Measurements from ENCODE around the gene RRAGD. TPM values are rescaled to one million over a fixed set of nuclear protein-coding genes. Genes with fewer than 3 reads are reported as not detected.

The RRAGD gene
- total RNA-seq, 1 donor from 2014 or later: 44.0 TPM

GRCh38 chr6:89411145-89412070, 665 bp downstream of the RRAGD start:
- DNase-seq (peak; percentile 79), ATAC-seq (peak; percentile 67)
- TF ChIP-seq, protein P1, sequence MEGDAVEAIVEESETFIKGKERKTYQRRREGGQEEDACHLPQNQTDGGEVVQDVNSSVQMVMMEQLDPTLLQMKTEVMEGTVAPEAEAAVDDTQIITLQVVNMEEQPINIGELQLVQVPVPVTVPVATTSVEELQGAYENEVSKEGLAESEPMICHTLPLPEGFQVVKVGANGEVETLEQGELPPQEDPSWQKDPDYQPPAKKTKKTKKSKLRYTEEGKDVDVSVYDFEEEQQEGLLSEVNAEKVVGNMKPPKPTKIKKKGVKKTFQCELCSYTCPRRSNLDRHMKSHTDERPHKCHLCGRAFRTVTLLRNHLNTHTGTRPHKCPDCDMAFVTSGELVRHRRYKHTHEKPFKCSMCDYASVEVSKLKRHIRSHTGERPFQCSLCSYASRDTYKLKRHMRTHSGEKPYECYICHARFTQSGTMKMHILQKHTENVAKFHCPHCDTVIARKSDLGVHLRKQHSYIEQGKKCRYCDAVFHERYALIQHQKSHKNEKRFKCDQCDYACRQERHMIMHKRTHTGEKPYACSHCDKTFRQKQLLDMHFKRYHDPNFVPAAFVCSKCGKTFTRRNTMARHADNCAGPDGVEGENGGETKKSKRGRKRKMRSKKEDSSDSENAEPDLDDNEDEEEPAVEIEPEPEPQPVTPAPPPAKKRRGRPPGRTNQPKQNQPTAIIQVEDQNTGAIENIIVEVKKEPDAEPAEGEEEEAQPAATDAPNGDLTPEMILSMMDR (IDR thresholded peaks at IDR 0.05): no peak
- peaks cover 3% of the 10 kb centered on the region for H3K4me1 ChIP-seq
- H3K4me3 ChIP-seq: peak overlapping the region; percentile 84
- intact Hi-C loops (cut with DNase I): no loop called here
- no peaks in the 10 kb centered on the region for H3K9me3 ChIP-seq
- no peaks in the 10 kb centered on the region for H3K36me3 ChIP-seq
- H3K27me3 ChIP-seq: no peaks in the 10 kb centered on the region
- peak overlapping the region; percentile 77 for H3K27ac ChIP-seq

GRCh38 chr6:89410788-89411144, 1.3 kb downstream of the RRAGD start:
- Histone ChIP-seq H3K9me3 (no peaks in the 10 kb centered on the region), H3K4me1 (peaks cover 3% of the 10 kb centered on the region), H3K27me3 (no peaks in the 10 kb centered on the region), H3K4me3 (peak overlapping the region; percentile 84), H3K36me3 (no peaks in the 10 kb centered on the region), H3K27ac (peak overlapping the region; percentile 77)
- TF ChIP-seq, protein P1 (IDR thresholded peaks at IDR 0.05): no peak
- ATAC-seq (no peak), DNase-seq (no peak)
- intact Hi-C loops (cut with DNase I): no loop called here

- Histone ChIP-seq H3K36me3 (no peaks in the 10 kb centered on the region), H3K9me3 (no peaks in the 10 kb centered on the region), H3K4me3 (peak overlapping the region; percentile 84), H3K27ac (no peak overlapping the region), H3K4me1 (peaks cover 3% of the 10 kb centered on the region), H3K27me3 (no peaks in the 10 kb centered on the region)
- DNase-seq: no peak
- intact Hi-C loops (cut with DNase I): no loop called here
- ATAC-seq: no peak
- TF ChIP-seq, protein P1 (IDR thresholded peaks at IDR 0.05): no peak
Observed at GRCh38 chr6:89410231-89410761, 1.8 kb downstream of the RRAGD start.

GRCh38 chr6:89409461-89410035, 2.5 kb downstream of the RRAGD start:
- intact Hi-C loops (cut with DNase I): no loop called here
- H3K4me1 ChIP-seq: peaks cover 3% of the 10 kb centered on the region
- no peaks in the 10 kb centered on the region for H3K27me3 ChIP-seq
- H3K4me3 ChIP-seq: no peak overlapping the region
- ATAC-seq: no peak
- DNase-seq: no peak
- no peaks in the 10 kb centered on the region for H3K36me3 ChIP-seq
- TF ChIP-seq, protein P1 (IDR thresholded peaks at IDR 0.05): no peak
- no peak overlapping the region for H3K27ac ChIP-seq
- no peaks in the 10 kb centered on the region for H3K9me3 ChIP-seq

DNA sequence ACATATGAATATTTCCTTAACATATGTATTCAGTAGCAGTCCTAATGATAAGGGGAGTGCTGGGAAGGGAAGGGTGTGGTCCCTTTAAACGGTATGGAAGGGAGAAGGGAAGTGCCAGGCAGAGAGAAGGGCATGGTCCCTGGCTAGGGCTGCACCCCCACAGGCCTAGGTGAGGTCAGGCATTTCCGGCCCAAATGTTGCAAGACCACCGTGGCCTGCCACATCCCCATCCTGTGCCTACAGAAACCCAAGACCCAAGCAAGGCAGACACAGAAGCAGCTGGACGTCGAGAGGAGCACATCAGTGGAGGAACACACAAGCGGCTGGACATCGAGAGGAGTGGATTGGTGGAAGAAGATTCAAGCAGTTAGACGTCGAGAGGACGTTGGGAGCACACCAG, 5.9 kb downstream of the RRAGD start:
- H3K4me1 ChIP-seq: no peaks in the 10 kb centered on the region
- no peaks in the 10 kb centered on the region for H3K27me3 ChIP-seq
- H3K27ac ChIP-seq: no peak overlapping the region
- DNase-seq (no peak), ATAC-seq (peak; percentile 64)
- TF ChIP-seq, protein P1 (IDR thresholded peaks at IDR 0.05): no peak
- H3K36me3 ChIP-seq: no peaks in the 10 kb centered on the region
- intact Hi-C loops (cut with DNase I): no loop called here
- no peak overlapping the region for H3K4me3 ChIP-seq
- no peaks in the 10 kb centered on the region for H3K9me3 ChIP-seq
